HEK293 (cell line): Measurements from ENCODE around the gene KRTAP9-7.

Experiments
- BCL6B ChIP-seq: fragments of 450-650 bp; formaldehyde crosslinking; IDR thresholded peaks from 2 replicates; pipeline ENCODE4 v1.5.1; 2017; ENCODE audit warnings: missing biosample characterization, missing genetic modification characterization
- KLF9 ChIP-seq: fragments of 450-650 bp; formaldehyde crosslinking; IDR thresholded peaks from 2 replicates; pipeline ENCODE4 v1.5.1; 2016; ENCODE audit warnings: missing biosample characterization, missing genetic modification characterization, low read depth
- PRDM1 ChIP-seq: fragments of 450-650 bp; formaldehyde crosslinking; IDR thresholded peaks from 2 replicates; pipeline ENCODE4; 2016; ENCODE audit warnings: missing biosample characterization, missing genetic modification characterization
- RBAK ChIP-seq: fragments of 450-650 bp; formaldehyde crosslinking; IDR thresholded peaks from 2 replicates; pipeline ENCODE4 v1.5.1; 2016; ENCODE audit warnings: missing biosample characterization, missing genetic modification characterization
- ZEB2 ChIP-seq: fragments of 450-650 bp; formaldehyde crosslinking; IDR thresholded peaks from 2 replicates; pipeline ENCODE4 v1.5.1; 2016; ENCODE audit warnings: missing biosample characterization, missing genetic modification characterization
- ZNF175 ChIP-seq: fragments of 450-650 bp; formaldehyde crosslinking; IDR thresholded peaks from 2 replicates; pipeline ENCODE4 v1.5.1; 2016; ENCODE audit warnings: missing biosample characterization, missing genetic modification characterization
- ZNF274 ChIP-seq, 2 experiments: fragments of 200-500 bp in 1 of 2; fragments of 450-650 bp in 1 of 2; sonication (Bioruptor generic) in 1 of 2; formaldehyde crosslinking in 1 of 2; IDR thresholded peaks; 2 replicates each; pipeline versions ENCODE4 v1.5.1 to v1.6.1; 2014 to 2016; ENCODE audit warnings: borderline replicate concordance in 1 of 2, inconsistent platforms in 1 of 2, low read length in 1 of 2, missing biosample characterization in 1 of 2, missing genetic modification characterization in 1 of 2
- ZNF555 ChIP-seq: fragments of 450-650 bp; formaldehyde crosslinking; conservative IDR thresholded peaks from 2 replicates; pipeline ENCODE4 v1.5.1; 2017; ENCODE audit warnings: missing biosample characterization, mild to moderate bottlenecking, missing genetic modification characterization, inconsistent platforms
- ZNF558 ChIP-seq: fragments of 450-650 bp; formaldehyde crosslinking; IDR thresholded peaks from 2 replicates; pipeline ENCODE4 v1.5.1; 2016; ENCODE audit warnings: missing biosample characterization, missing genetic modification characterization
- ZNF596 ChIP-seq: fragments of 450-650 bp; IDR thresholded peaks from 2 replicates; pipeline ENCODE4 v1.5.0; 2018; ENCODE audit warnings: missing biosample characterization, mild to moderate bottlenecking, missing genetic modification characterization, moderate library complexity
- TF ChIP-seq, protein P1 (sequence below): fragments of 450-650 bp; formaldehyde crosslinking; IDR thresholded peaks from 2 replicates; pipeline ENCODE4 v1.5.1; 2016; ENCODE audit warnings: missing biosample characterization, missing genetic modification characterization
- TF ChIP-seq, protein P2 (sequence below): fragments of 450-650 bp; formaldehyde crosslinking; IDR thresholded peaks from 2 replicates; pipeline ENCODE4 v1.5.1; 2016; ENCODE audit warnings: missing biosample characterization, missing genetic modification characterization

GRCh38 chr17:41308251-41308917 is 32.9 kb downstream of the KRTAP9-7 start:
- TF ChIP-seq, protein P1, sequence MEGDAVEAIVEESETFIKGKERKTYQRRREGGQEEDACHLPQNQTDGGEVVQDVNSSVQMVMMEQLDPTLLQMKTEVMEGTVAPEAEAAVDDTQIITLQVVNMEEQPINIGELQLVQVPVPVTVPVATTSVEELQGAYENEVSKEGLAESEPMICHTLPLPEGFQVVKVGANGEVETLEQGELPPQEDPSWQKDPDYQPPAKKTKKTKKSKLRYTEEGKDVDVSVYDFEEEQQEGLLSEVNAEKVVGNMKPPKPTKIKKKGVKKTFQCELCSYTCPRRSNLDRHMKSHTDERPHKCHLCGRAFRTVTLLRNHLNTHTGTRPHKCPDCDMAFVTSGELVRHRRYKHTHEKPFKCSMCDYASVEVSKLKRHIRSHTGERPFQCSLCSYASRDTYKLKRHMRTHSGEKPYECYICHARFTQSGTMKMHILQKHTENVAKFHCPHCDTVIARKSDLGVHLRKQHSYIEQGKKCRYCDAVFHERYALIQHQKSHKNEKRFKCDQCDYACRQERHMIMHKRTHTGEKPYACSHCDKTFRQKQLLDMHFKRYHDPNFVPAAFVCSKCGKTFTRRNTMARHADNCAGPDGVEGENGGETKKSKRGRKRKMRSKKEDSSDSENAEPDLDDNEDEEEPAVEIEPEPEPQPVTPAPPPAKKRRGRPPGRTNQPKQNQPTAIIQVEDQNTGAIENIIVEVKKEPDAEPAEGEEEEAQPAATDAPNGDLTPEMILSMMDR (tag by site-specific recombination): no peak
- TF ChIP-seq, protein P2, sequence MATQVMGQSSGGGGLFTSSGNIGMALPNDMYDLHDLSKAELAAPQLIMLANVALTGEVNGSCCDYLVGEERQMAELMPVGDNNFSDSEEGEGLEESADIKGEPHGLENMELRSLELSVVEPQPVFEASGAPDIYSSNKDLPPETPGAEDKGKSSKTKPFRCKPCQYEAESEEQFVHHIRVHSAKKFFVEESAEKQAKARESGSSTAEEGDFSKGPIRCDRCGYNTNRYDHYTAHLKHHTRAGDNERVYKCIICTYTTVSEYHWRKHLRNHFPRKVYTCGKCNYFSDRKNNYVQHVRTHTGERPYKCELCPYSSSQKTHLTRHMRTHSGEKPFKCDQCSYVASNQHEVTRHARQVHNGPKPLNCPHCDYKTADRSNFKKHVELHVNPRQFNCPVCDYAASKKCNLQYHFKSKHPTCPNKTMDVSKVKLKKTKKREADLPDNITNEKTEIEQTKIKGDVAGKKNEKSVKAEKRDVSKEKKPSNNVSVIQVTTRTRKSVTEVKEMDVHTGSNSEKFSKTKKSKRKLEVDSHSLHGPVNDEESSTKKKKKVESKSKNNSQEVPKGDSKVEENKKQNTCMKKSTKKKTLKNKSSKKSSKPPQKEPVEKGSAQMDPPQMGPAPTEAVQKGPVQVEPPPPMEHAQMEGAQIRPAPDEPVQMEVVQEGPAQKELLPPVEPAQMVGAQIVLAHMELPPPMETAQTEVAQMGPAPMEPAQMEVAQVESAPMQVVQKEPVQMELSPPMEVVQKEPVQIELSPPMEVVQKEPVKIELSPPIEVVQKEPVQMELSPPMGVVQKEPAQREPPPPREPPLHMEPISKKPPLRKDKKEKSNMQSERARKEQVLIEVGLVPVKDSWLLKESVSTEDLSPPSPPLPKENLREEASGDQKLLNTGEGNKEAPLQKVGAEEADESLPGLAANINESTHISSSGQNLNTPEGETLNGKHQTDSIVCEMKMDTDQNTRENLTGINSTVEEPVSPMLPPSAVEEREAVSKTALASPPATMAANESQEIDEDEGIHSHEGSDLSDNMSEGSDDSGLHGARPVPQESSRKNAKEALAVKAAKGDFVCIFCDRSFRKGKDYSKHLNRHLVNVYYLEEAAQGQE: no peak
- TF ChIP-seq ZNF274 (IDR thresholded peaks at IDR 0.05; ENCODE audit: low read length): no peak
- no peak for TF ChIP-seq ZNF274 (tag by site-specific recombination; IDR thresholded peaks at IDR 0.05; ENCODE audit: borderline replicate concordance)
- TF ChIP-seq ZEB2 (tag by site-specific recombination): no peak
- TF ChIP-seq ZNF558 (tag by site-specific recombination): no peak
- TF ChIP-seq ZNF175: no peak
- no peak for TF ChIP-seq ZNF555 (tag by site-specific recombination)
- no peak for TF ChIP-seq KLF9 (tag by site-specific recombination)
- no peak for TF ChIP-seq PRDM1 (tag by site-specific recombination)
- no peak for TF ChIP-seq BCL6B (tag by site-specific recombination)
- no peak for TF ChIP-seq RBAK (tag by site-specific recombination)
- TF ChIP-seq ZNF596 (tag by site-specific recombination): no peak
